ENCODE data around the gene TIRAP.

DNA sequence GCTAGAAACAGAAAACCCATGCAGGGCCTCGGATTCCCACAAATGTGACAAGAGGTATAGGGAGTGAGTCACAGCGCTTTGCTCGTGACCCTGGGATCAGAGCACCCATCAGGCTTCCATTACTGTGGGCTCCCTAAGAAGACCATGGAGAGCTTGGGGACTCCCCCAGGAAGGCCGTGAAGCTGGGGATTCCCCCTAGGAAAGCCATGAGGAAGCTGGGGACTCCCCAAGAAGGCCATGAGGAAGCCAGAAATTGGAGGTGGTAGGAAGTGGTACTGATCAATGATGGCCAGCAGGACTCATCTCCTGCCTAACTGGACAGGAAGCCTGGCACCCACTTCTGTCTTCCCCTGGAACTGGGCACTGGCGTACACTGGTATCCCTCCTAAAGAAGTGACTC, 10.8 kb downstream of the TIRAP start:
- TF ChIP-seq, protein P1, sequence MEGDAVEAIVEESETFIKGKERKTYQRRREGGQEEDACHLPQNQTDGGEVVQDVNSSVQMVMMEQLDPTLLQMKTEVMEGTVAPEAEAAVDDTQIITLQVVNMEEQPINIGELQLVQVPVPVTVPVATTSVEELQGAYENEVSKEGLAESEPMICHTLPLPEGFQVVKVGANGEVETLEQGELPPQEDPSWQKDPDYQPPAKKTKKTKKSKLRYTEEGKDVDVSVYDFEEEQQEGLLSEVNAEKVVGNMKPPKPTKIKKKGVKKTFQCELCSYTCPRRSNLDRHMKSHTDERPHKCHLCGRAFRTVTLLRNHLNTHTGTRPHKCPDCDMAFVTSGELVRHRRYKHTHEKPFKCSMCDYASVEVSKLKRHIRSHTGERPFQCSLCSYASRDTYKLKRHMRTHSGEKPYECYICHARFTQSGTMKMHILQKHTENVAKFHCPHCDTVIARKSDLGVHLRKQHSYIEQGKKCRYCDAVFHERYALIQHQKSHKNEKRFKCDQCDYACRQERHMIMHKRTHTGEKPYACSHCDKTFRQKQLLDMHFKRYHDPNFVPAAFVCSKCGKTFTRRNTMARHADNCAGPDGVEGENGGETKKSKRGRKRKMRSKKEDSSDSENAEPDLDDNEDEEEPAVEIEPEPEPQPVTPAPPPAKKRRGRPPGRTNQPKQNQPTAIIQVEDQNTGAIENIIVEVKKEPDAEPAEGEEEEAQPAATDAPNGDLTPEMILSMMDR (IDR thresholded peaks at IDR 0.05 in 4 of 5, conservative IDR thresholded peaks at IDR 0.05 in 1 of 5) = no peak
- no peak for TF ChIP-seq POLR2A (IDR thresholded peaks at IDR 0.05)

Data from gastrocnemius medialis (tissue), 4 donors.